Liver (tissue), 9 donors: ENCODE results near the gene SCLT1. TPM values are rescaled to one million over a fixed set of nuclear protein-coding genes. Genes with fewer than 3 reads are reported as not detected.

Experiments used
- DNase-seq: peaks from one replicate; pipeline ENCODE4 v3.0.0-alpha.2; 2017; ENCODE audit warnings: low spot score
- H3K27ac ChIP-seq, 2 donors: one replicate each; pipeline ENCODE4 v1.7.0; 2013; ENCODE audit warnings: inconsistent platforms in 2 of 2, low read length in 2 of 2, control low read depth in 1 of 2, low read depth in 1 of 2, mild to moderate bottlenecking in 1 of 2
- H3K27me3 ChIP-seq, 4 donors: one replicate each; pipeline versions ENCODE4 v1.6.1 to v1.7.0; 2013; ENCODE audit warnings: low read length in 3 of 4, inconsistent platforms in 1 of 4, mild to moderate bottlenecking in 1 of 4, moderate library complexity in 1 of 4; ENCODE audit not compliant: control insufficient read depth in 4 of 4, insufficient read depth in 4 of 4
- H3K36me3 ChIP-seq, 4 donors: one replicate each; pipeline versions ENCODE4 v1.6.1 to v1.7.0; 2013; ENCODE audit warnings: low read length in 3 of 4, mild to moderate bottlenecking in 3 of 4, low read depth in 1 of 4, moderate library complexity in 1 of 4; ENCODE audit not compliant: control insufficient read depth in 4 of 4, insufficient read depth in 3 of 4
- H3K4me1 ChIP-seq, 4 donors: one replicate each; pipeline versions ENCODE4 v1.6.1 to v1.7.0; 2013; ENCODE audit warnings: low read length in 3 of 4, mild to moderate bottlenecking in 3 of 4, moderate library complexity in 1 of 4; ENCODE audit not compliant: control insufficient read depth in 4 of 4, insufficient read depth in 4 of 4
- H3K4me3 ChIP-seq, 3 donors: one replicate each; pipeline versions ENCODE4 v1.6.1 to v1.7.0; 2013; ENCODE audit warnings: low read length in 3 of 3, control low read depth in 1 of 3, low read depth in 1 of 3, mild to moderate bottlenecking in 1 of 3
- H3K9ac ChIP-seq, 2 donors: one replicate each; pipeline ENCODE4 v1.7.0; 2013; ENCODE audit warnings: low read length in 2 of 2, mild to moderate bottlenecking in 2 of 2, moderate library complexity in 2 of 2, control low read depth in 1 of 2, low read depth in 1 of 2
- H3K9me3 ChIP-seq, 4 donors: one replicate each; pipeline versions ENCODE4 v1.6.1 to v1.7.0; 2013; ENCODE audit warnings: low read length in 3 of 4; ENCODE audit not compliant: control insufficient read depth in 4 of 4
- ATF3 ChIP-seq: IDR thresholded peaks from 2 replicates; pipeline ENCODE4 v1.6.1; 2016; ENCODE audit warnings: antibody characterized with exemption
- CTCF ChIP-seq: fragments of 150-350 bp; IDR thresholded peaks from 2 replicates; pipeline ENCODE4 v1.5.1; 2017; ENCODE audit warnings: improper control_type of control experiment, low read depth, low read length; ENCODE audit not compliant: missing input control
- EGR1 ChIP-seq, 2 donors: IDR thresholded peaks; 2 replicates each; pipeline ENCODE4 v1.6.1; 2016 to 2018; ENCODE audit warnings: antibody characterized with exemption in 2 of 2, low read depth in 2 of 2
- FOXA1 ChIP-seq: IDR thresholded peaks from 2 replicates; pipeline ENCODE4 v1.6.1; 2016; ENCODE audit warnings: antibody characterized with exemption
- FOXA2 ChIP-seq: IDR thresholded peaks from 2 replicates; pipeline ENCODE4 v1.6.1; 2016; ENCODE audit warnings: antibody characterized with exemption
- GABPA ChIP-seq, 2 donors: IDR thresholded peaks in 1 of 2; conservative IDR thresholded peaks in 1 of 2; 2 replicates each; pipeline ENCODE4 v1.6.1; 2016; ENCODE audit warnings: antibody characterized with exemption in 2 of 2, mild to moderate bottlenecking in 1 of 2, moderate library complexity in 1 of 2
- HNF4A ChIP-seq, 2 donors: conservative IDR thresholded peaks; 2 replicates each; pipeline ENCODE4 v1.6.1; 2016; ENCODE audit warnings: antibody characterized with exemption in 2 of 2, mild to moderate bottlenecking in 2 of 2
- HNF4G ChIP-seq: IDR thresholded peaks from 2 replicates; pipeline ENCODE4 v1.6.1; 2016; ENCODE audit warnings: antibody characterized with exemption
- JUND ChIP-seq, 2 donors: IDR thresholded peaks; 2 replicates each; pipeline ENCODE4 v1.6.1; 2016; ENCODE audit warnings: antibody characterized with exemption in 2 of 2
- MAX ChIP-seq: IDR thresholded peaks from 2 replicates; pipeline ENCODE4 v1.6.1; 2016; ENCODE audit warnings: antibody characterized with exemption
- NR2F2 ChIP-seq: IDR thresholded peaks from 2 replicates; pipeline ENCODE4 v1.6.1; 2016; ENCODE audit warnings: antibody characterized with exemption
- RAD21 ChIP-seq, 2 donors: IDR thresholded peaks; 2 replicates each; pipeline ENCODE4 v1.6.1; 2016; ENCODE audit warnings: antibody characterized with exemption in 2 of 2, mild to moderate bottlenecking in 2 of 2
- REST ChIP-seq: IDR thresholded peaks from 2 replicates; pipeline ENCODE4 v1.6.1; 2016; ENCODE audit warnings: antibody characterized with exemption, mild to moderate bottlenecking
- RXRA ChIP-seq, 2 donors: IDR thresholded peaks; 2 replicates each; pipeline ENCODE4 v1.6.1; 2017 to 2018; ENCODE audit warnings: antibody characterized with exemption in 2 of 2, mild to moderate bottlenecking in 1 of 2
- SP1 ChIP-seq: IDR thresholded peaks from 2 replicates; pipeline ENCODE4 v1.6.1; 2018; ENCODE audit warnings: antibody characterized with exemption, mild to moderate bottlenecking
- TAF1 ChIP-seq: conservative IDR thresholded peaks from 2 replicates; pipeline ENCODE4 v1.6.1; 2016; ENCODE audit warnings: antibody characterized with exemption, mild to moderate bottlenecking
- YY1 ChIP-seq: IDR thresholded peaks from 2 replicates; pipeline ENCODE4 v1.6.1; 2016; ENCODE audit warnings: antibody characterized with exemption, mild to moderate bottlenecking
- ZBTB33 ChIP-seq: IDR thresholded peaks from 2 replicates; pipeline ENCODE4 v1.6.1; 2016; ENCODE audit warnings: antibody characterized with exemption
- WGBS: extraction: QIAGEN DNeasy Blood & Tissue Kit; methylation state at CpG from one replicate; pipeline ENCODE4 v1.1.7; 2013; 5-methylcytosine and 5-hydroxymethylcytosine counted together
- polyA plus RNA-seq, 2 donors: library from polyadenylated mRNA; stranded (reverse) in 1 of 2; unstranded in 1 of 2; fragments of 200-250 nt in 1 of 2; fragments of >200 nt in 1 of 2; fragmentation: Nextera tagmentation in 1 of 2; extraction: Ambion mirVana in 1 of 2; gene quantifications; one replicate each; pipeline versions ENCODE4 v1.2.1 to v1.2.3, GENCODE V29; 2013 to 2015
- total RNA-seq, 2 donors: library from RNA; depleted of rRNA; stranded (reverse); fragments of >200 nt; gene quantifications; one replicate each; pipeline ENCODE4 v1.2.3, GENCODE V29; 2014
- donor health status: healthy.
- donor health status: healthy.
- donor health status: healthy.
- donor health status: healthy.
- donor health status: healthy.

Gene SCLT1
- total and polyA plus RNA-seq, 4 donors, result 1.2 to 14.2 (median 4.0) TPM

GRCh38 chr4:129062580-129062979, 30.8 kb downstream of the SCLT1 start:
- WGBS, result 97% methylated on average over 3 of the region's 3 CpGs
- H3K36me3 ChIP-seq, result peaks cover 0 to 11% (median under 1%) of the 10 kb centered on the region in 4 donors
- H3K27me3 ChIP-seq, result no peaks in the 10 kb centered on the region
- no peak overlapping the region for H3K4me3 ChIP-seq
- H3K9me3 ChIP-seq, result peaks cover 11 to 49% (median 26%) of the 10 kb centered on the region in 4 donors
- DNase-seq, result no peak
- TF ChIP-seq ATF3 (no peak), JUND (IDR thresholded peaks at IDR 0.05) (no peak), RAD21 (IDR thresholded peaks at IDR 0.05) (no peak), TAF1 (no peak), CTCF (no peak), SP1 (no peak), RXRA (IDR thresholded peaks at IDR 0.05) (no peak), HNF4G (no peak), YY1 (no peak), GABPA (IDR thresholded peaks at IDR 0.05 in 1 of 2, conservative IDR thresholded peaks at IDR 0.05 in 1 of 2) (no peak), FOXA1 (no peak), MAX (no peak), NR2F2 (no peak), EGR1 (IDR thresholded peaks at IDR 0.05; ENCODE audit: low read depth in 2 of 2) (no peak), ZBTB33 (no peak), HNF4A (conservative IDR thresholded peaks at IDR 0.05) (no peak), FOXA2 (no peak), REST (no peak)
- no peaks in the 10 kb centered on the region for H3K4me1 ChIP-seq
- H3K27ac ChIP-seq, result no peak overlapping the region
- no peak overlapping the region for H3K9ac ChIP-seq
